Peyer's patch (tissue), 4 donors: Measurements from ENCODE around the gene CHD9. TPM values are rescaled to one million over a fixed set of nuclear protein-coding genes. Genes with fewer than 3 reads are reported as not detected.

Source experiments
- DNase-seq, 3 donors: peaks; one replicate each; pipeline ENCODE4 v3.0.0-alpha.2; 2017 to 2019
- H3K27ac ChIP-seq, 4 donors: fragments of 200-600 bp; sonication (generic); one replicate each; pipeline ENCODE4 v1.5.1; 2016 to 2019
- H3K27me3 ChIP-seq, 2 donors: fragments of 200-600 bp; sonication (generic); one replicate each; pipeline ENCODE4 v1.5.1; 2019
- H3K36me3 ChIP-seq, 3 donors: fragments of 200-600 bp; sonication (generic); one replicate each; pipeline ENCODE4 v1.5.1; 2016 to 2019
- H3K4me1 ChIP-seq, 4 donors: fragments of 200-600 bp; sonication (generic); one replicate each; pipeline ENCODE4 v1.5.1; 2016 to 2019
- H3K4me3 ChIP-seq, 4 donors: fragments of 200-600 bp; sonication (generic); 1 replicate in 3 of 4; 2 replicates in 1 of 4; pipeline ENCODE4 v1.5.1; 2016 to 2019; ENCODE audit warnings: mild to moderate bottlenecking in 1 of 4
- H3K9me3 ChIP-seq, 4 donors: fragments of 200-600 bp; sonication (generic); one replicate each; pipeline ENCODE4 v1.5.1; 2016 to 2019; ENCODE audit warnings: mild to moderate bottlenecking in 1 of 4
- CTCF ChIP-seq, 6 experiments: fragments of 450-650 bp in 4 of 6; fragments of 200-600 bp in 2 of 6; sonication (generic) in 1 of 6; IDR thresholded peaks; one replicate each; pipeline ENCODE4 v1.5.1; 2017 to 2019; ENCODE audit warnings: antibody characterized with exemption in 6 of 6, mild to moderate bottlenecking in 3 of 6, moderate library complexity in 1 of 6
- POLR2A ChIP-seq, 2 donors: fragments of 450-650 bp; IDR thresholded peaks; one replicate each; pipeline ENCODE4 v1.5.1; 2017; ENCODE audit warnings: antibody characterized with exemption in 2 of 2, mild to moderate bottlenecking in 2 of 2, moderate library complexity in 2 of 2
- total RNA-seq, 4 donors: library from RNA; depleted of rRNA; stranded (reverse); fragments of >200 nt; gene quantifications; one replicate each; pipeline ENCODE4 v1.1.0, GENCODE V29; 2016

Gene CHD9
- total RNA-seq, 4 donors from 2014 or later = 48.4 to 187 (median 79.3) TPM

GRCh38 chr16:53235851-53236250, 181.1 kb downstream of the CHD9 start:
- Histone ChIP-seq H3K36me3 (peaks cover 0 to 88% (median 0%) of the 10 kb centered on the region in 3 donors), H3K4me1 (no peaks in the 10 kb centered on the region), H3K27me3 (no peaks in the 10 kb centered on the region), H3K4me3 (no peak overlapping the region), H3K27ac (no peak overlapping the region), H3K9me3 (no peaks in the 10 kb centered on the region)
- TF ChIP-seq CTCF (IDR thresholded peaks at IDR 0.05) (no peak), POLR2A (IDR thresholded peaks at IDR 0.05) (no peak)
- DNase-seq = no peak

GRCh38 chr16:53249331-53249730, 194.5 kb downstream of the CHD9 start:
- no peak for TF ChIP-seq POLR2A (IDR thresholded peaks at IDR 0.05)
- no peak for TF ChIP-seq CTCF (IDR thresholded peaks at IDR 0.05)
- no peaks in the 10 kb centered on the region for H3K4me1 ChIP-seq
- H3K9me3 ChIP-seq = peaks cover 0 to 6% (median 0%) of the 10 kb centered on the region in 4 donors
- H3K4me3 ChIP-seq = no peak overlapping the region
- no peak for DNase-seq
- H3K36me3 ChIP-seq = peaks cover 0 to 79% (median 0%) of the 10 kb centered on the region in 3 donors
- H3K27ac ChIP-seq = no peak overlapping the region
- no peaks in the 10 kb centered on the region for H3K27me3 ChIP-seq

- TF ChIP-seq POLR2A (IDR thresholded peaks at IDR 0.05) (no peak), CTCF (IDR thresholded peaks at IDR 0.05) (no peak)
- Histone ChIP-seq H3K9me3 (peaks cover 0 to under 1% (median 0%) of the 10 kb centered on the region in 4 donors), H3K27ac (no peak overlapping the region), H3K4me3 (no peak overlapping the region), H3K36me3 (peaks cover 0 to 70% (median 0%) of the 10 kb centered on the region in 3 donors), H3K4me1 (no peaks in the 10 kb centered on the region), H3K27me3 (no peaks in the 10 kb centered on the region)
- DNase-seq = no peak
Observed at GRCh38 chr16:53257001-53257400, 202.2 kb downstream of the CHD9 start.

GRCh38 chr16:53258809-53259208, 204.0 kb downstream of the CHD9 start:
- Histone ChIP-seq H3K27me3 (no peaks in the 10 kb centered on the region), H3K9me3 (no peaks in the 10 kb centered on the region), H3K4me1 (no peaks in the 10 kb centered on the region), H3K36me3 (peaks cover 0 to 72% (median 0%) of the 10 kb centered on the region in 3 donors), H3K4me3 (no peak overlapping the region), H3K27ac (no peak overlapping the region)
- no peak for DNase-seq
- no peak for TF ChIP-seq POLR2A (IDR thresholded peaks at IDR 0.05)

- peaks cover 0 to 72% (median 0%) of the 10 kb centered on the region in 3 donors for H3K36me3 ChIP-seq
- DNase-seq = no peak
- H3K27ac ChIP-seq = no peak overlapping the region
- no peaks in the 10 kb centered on the region for H3K9me3 ChIP-seq
- no peak overlapping the region for H3K4me3 ChIP-seq
- TF ChIP-seq CTCF (IDR thresholded peaks at IDR 0.05) (no peak), POLR2A (IDR thresholded peaks at IDR 0.05) (no peak)
- no peaks in the 10 kb centered on the region for H3K27me3 ChIP-seq
- H3K4me1 ChIP-seq = no peaks in the 10 kb centered on the region
Observed at GRCh38 chr16:53261276-53261675, 206.5 kb downstream of the CHD9 start.

GRCh38 chr16:53262645-53263044, 207.9 kb downstream of the CHD9 start:
- Histone ChIP-seq H3K27me3 (no peaks in the 10 kb centered on the region), H3K9me3 (no peaks in the 10 kb centered on the region), H3K36me3 (peaks cover 0 to 70% (median 0%) of the 10 kb centered on the region in 3 donors), H3K4me1 (no peaks in the 10 kb centered on the region), H3K27ac (no peak overlapping the region), H3K4me3 (no peak overlapping the region)
- DNase-seq = no peak
- TF ChIP-seq POLR2A (IDR thresholded peaks at IDR 0.05) = no peak
- TF ChIP-seq CTCF (IDR thresholded peaks at IDR 0.05) = no peak
